Erythroblast (primary cell): ENCODE results near the gene C16orf90.

Experiments
- GATA1 ChIP-seq: IDR thresholded peaks from 2 replicates; pipeline ENCODE4 v1.6.1; 2011; ENCODE audit warnings: low read depth, mild to moderate bottlenecking, control low read depth, low read length, moderate library complexity
- POLR2A ChIP-seq: IDR thresholded peaks from 2 replicates; pipeline ENCODE4 v1.6.1; 2011; ENCODE audit warnings: mild to moderate bottlenecking, low read length

DNA sequence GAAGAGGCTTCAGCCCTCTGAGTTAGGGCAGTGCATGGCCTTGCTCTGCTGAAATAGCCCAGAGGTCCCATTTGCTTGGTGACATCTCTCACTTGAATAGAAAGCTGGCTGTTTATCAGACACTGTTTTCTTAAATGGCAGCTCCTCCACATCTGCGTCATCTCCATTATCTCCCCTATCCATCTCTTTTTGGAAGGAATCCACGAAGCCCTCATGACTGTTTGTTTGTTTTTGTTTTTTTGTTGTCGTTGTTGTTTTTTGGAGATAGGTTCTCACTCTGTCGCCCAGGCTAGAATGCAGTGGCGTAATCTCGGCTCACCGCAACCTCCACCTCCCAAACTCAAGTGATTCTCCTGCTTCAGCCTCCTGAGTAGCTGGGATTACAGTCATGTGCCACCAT is 35.2 kb downstream of the C16orf90 start:
- TF ChIP-seq POLR2A (no peak), GATA1 (no peak)
